B cell (primary cell): ENCODE results near the gene SAPCD2. TPM values are rescaled to one million over a fixed set of nuclear protein-coding genes. Genes with fewer than 3 reads are reported as not detected.

Experiments
- ATAC-seq: fragments of 200-7000 bp; cut with Tn5 transposase; one replicate; pipeline ENCODE4 v1.10.0; 2021; ENCODE audit warnings: low read depth, mild to moderate bottlenecking, moderate number of reproducible peaks, moderate library complexity
- CTCF ChIA-PET: fragments of 350-600 bp; sonication (Branson Sonifier 250); formaldehyde crosslinking; loops from one replicate; lab custom pipeline; 2021; ENCODE audit warnings: antibody characterized with exemption, inconsistent platforms; lab: Charles Lee
- POLR2A ChIA-PET: fragments of 350-600 bp; sonication (Branson Sonifier 250); formaldehyde crosslinking; loops from one replicate; lab custom pipeline; 2021; ENCODE audit warnings: antibody characterized with exemption; lab: Charles Lee
- DNase-seq: peaks from one replicate; pipeline ENCODE4 v3.0.0; 2013
- H2AFZ ChIP-seq: 2 replicates; pipeline ENCODE4 v1.6.1; 2012; ENCODE audit warnings: mild to moderate bottlenecking, low read depth, low read length; ENCODE audit not compliant: insufficient read depth, poor library complexity, severe bottlenecking
- H3K27ac ChIP-seq, 2 donors: 1 replicate in 1 of 2; 2 replicates in 1 of 2; pipeline ENCODE4 v1.5.1; 2012 to 2013; ENCODE audit warnings: low read length in 2 of 2, mild to moderate bottlenecking in 2 of 2, moderate library complexity in 1 of 2
- H3K27me3 ChIP-seq, 4 experiments: fragments of 200-600 bp in 1 of 4; sonication (generic) in 1 of 4; replicated peaks in 1 of 4; 1 replicate in 2 of 4; 2 replicates in 2 of 4; pipeline versions ENCODE4 v1.6.1 to v1.7.0; 2013 to 2016; ENCODE audit warnings: low read length in 3 of 4, mild to moderate bottlenecking in 2 of 4, mixed read lengths in 1 of 4, moderate library complexity in 1 of 4; ENCODE audit not compliant: insufficient read depth in 4 of 4, control insufficient read depth in 3 of 4; ENCODE audit errors: control extremely low read depth in 1 of 4
- H3K36me3 ChIP-seq, 2 experiments: replicated peaks in 1 of 2; 1 replicate in 1 of 2; 2 replicates in 1 of 2; pipeline versions ENCODE4 v1.6.1 to v1.7.1; 2013; ENCODE audit warnings: low read length in 1 of 2; ENCODE audit not compliant: insufficient read depth in 2 of 2, control insufficient read depth in 1 of 2; ENCODE audit errors: control extremely low read depth in 1 of 2, extremely low read depth in 1 of 2
- H3K4me1 ChIP-seq, 2 donors: fragments of 200-600 bp in 1 of 2; sonication (generic) in 1 of 2; 1 replicate in 1 of 2; 2 replicates in 1 of 2; pipeline versions ENCODE4 v1.5.1 to v1.6.1; 2013 to 2017; ENCODE audit warnings: low read length in 2 of 2; ENCODE audit not compliant: control insufficient read depth in 2 of 2, insufficient read depth in 2 of 2
- H3K4me2 ChIP-seq: replicated peaks from 2 replicates; pipeline ENCODE3; 2012; ENCODE audit warnings: mild to moderate bottlenecking, low read depth, low read length; ENCODE audit not compliant: poor library complexity, severe bottlenecking
- H3K4me3 ChIP-seq, 5 experiments: fragments of 200-600 bp in 1 of 5; sonication (generic) in 1 of 5; 1 replicate in 3 of 5; 2 replicates in 2 of 5; pipeline versions ENCODE4 v1.5.1 to v1.7.0; 2011 to 2016; ENCODE audit warnings: low read length in 4 of 5, mild to moderate bottlenecking in 4 of 5, low read depth in 2 of 5, control low read depth in 1 of 5, moderate library complexity in 1 of 5; ENCODE audit not compliant: insufficient read depth in 1 of 5; ENCODE audit errors: control extremely low read depth in 1 of 5, extremely low read depth in 1 of 5
- H3K79me2 ChIP-seq: fragments of 200-600 bp; sonication (generic); one replicate; pipeline ENCODE4 v1.6.0; 2016; ENCODE audit warnings: low read length; ENCODE audit not compliant: control insufficient read depth, insufficient read depth
- H3K9ac ChIP-seq: fragments of 200-600 bp; sonication (generic); 2 replicates; pipeline ENCODE4 v1.6.1; 2017; ENCODE audit warnings: mild to moderate bottlenecking, low read length, moderate library complexity
- H3K9me3 ChIP-seq, 3 donors: one replicate each; pipeline versions ENCODE4 v1.6.1 to v1.7.1; 2013; ENCODE audit warnings: low read length in 2 of 3; ENCODE audit not compliant: control insufficient read depth in 2 of 3, insufficient read depth in 1 of 3; ENCODE audit errors: control extremely low read depth in 1 of 3
- H4K20me1 ChIP-seq: 2 replicates; pipeline ENCODE4 v1.6.0; 2012; ENCODE audit warnings: mild to moderate bottlenecking, low read length; ENCODE audit not compliant: insufficient read depth, control insufficient read depth, poor library complexity, severe bottlenecking
- H3K27ac Mint-ChIP-seq: one replicate; pipeline ENCODE4 v1.8.0; 2021; ENCODE audit warnings: mixed read lengths
- H3K27me3 Mint-ChIP-seq: one replicate; pipeline ENCODE4 v1.8.0; 2021; ENCODE audit warnings: mixed read lengths
- H3K4me1 Mint-ChIP-seq: one replicate; pipeline ENCODE4 v1.8.0; 2021; ENCODE audit warnings: mixed read lengths
- H3K4me3 Mint-ChIP-seq: one replicate; pipeline ENCODE4 v1.8.0; 2021; ENCODE audit warnings: mixed read lengths
- H3K9me3 Mint-ChIP-seq: one replicate; pipeline ENCODE4 v1.8.0; 2022; ENCODE audit warnings: mixed read lengths; ENCODE audit not compliant: insufficient read depth
- EZH2 ChIP-seq: IDR thresholded peaks from 2 replicates; pipeline ENCODE4 v1.6.1; 2012; ENCODE audit warnings: borderline replicate concordance, low read depth, mild to moderate bottlenecking, moderate library complexity, low read length; ENCODE audit not compliant: insufficient read depth, poor library complexity, severe bottlenecking
- WGBS: methylation state at CpG from one replicate; pipeline ENCODE4 v1.1.5; 2013; ENCODE audit warnings: missing lambda C conversion rate; ENCODE audit not compliant: insufficient coverage; 5-methylcytosine and 5-hydroxymethylcytosine counted together
- intact Hi-C: fragments of 100-400 bp; cut with micrococcal nuclease; formaldehyde crosslinking; loops from one replicate; pipeline ENCODE4 v1.10.0; 2022
- polyA plus RNA-seq: library from polyadenylated mRNA; depleted of rRNA; stranded (reverse); fragments of >200 nt; gene quantifications from 2 replicates; pipeline ENCODE4 v1.2.3, GENCODE V29; 2012
- total RNA-seq, 2 donors: library from RNA; stranded (reverse); fragments of 120-200 nt in 1 of 2; gene quantifications; 1 replicate in 1 of 2; 2 replicates in 1 of 2; pipeline versions ENCODE4 v1.2.3 to v1.2.4, GENCODE V29; 2013 to 2022
- TF ChIP-seq, protein P1 (sequence below): fragments of 200-600 bp; IDR thresholded peaks from one replicate; pipeline ENCODE4 v1.8.0; 2022; ENCODE audit warnings: antibody characterized with exemption, mild to moderate bottlenecking

The SAPCD2 gene
- total and polyA plus RNA-seq, 2 donors (not counting 1 experiment from before 2014, with no cell fraction given) = 0.39 to 0.69 TPM

DNA sequence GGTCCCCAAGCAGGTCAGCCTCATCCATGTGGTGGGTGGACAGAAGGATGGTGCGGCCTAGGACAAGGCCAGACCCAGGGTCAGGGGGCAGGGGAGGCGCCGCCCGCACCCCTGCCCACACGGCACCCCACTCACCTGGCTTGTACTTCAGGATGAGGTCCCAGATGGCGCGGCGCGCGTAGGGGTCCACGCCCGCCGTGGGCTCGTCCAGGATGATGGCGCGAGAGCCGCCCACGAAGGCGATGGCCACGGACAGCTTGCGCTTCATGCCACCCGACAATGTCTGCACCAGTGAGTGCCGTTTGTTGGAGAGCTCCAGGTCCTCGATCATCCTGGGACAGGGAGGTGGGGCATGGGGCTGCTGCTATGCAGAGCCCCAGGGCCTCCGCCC lies 54.8 kb downstream of the SAPCD2 start:
- H3K27ac Mint-ChIP-seq = no peak overlapping the region
- Histone ChIP-seq H3K79me2 (no peaks in the 10 kb centered on the region), H3K4me3 (no peak overlapping the region), H3K9ac (no peak overlapping the region), H2AFZ (no peak overlapping the region), H3K4me1 (no peaks in the 10 kb centered on the region), H3K36me3 (peaks cover 1 to 5% of the 10 kb centered on the region in 2 experiments), H3K4me2 (no peak overlapping the region), H3K27me3 (no peaks in the 10 kb centered on the region), H3K9me3 (no peaks in the 10 kb centered on the region), H3K27ac (no peak overlapping the region), H4K20me1 (no peaks in the 10 kb centered on the region)
- TF ChIP-seq, protein P1, sequence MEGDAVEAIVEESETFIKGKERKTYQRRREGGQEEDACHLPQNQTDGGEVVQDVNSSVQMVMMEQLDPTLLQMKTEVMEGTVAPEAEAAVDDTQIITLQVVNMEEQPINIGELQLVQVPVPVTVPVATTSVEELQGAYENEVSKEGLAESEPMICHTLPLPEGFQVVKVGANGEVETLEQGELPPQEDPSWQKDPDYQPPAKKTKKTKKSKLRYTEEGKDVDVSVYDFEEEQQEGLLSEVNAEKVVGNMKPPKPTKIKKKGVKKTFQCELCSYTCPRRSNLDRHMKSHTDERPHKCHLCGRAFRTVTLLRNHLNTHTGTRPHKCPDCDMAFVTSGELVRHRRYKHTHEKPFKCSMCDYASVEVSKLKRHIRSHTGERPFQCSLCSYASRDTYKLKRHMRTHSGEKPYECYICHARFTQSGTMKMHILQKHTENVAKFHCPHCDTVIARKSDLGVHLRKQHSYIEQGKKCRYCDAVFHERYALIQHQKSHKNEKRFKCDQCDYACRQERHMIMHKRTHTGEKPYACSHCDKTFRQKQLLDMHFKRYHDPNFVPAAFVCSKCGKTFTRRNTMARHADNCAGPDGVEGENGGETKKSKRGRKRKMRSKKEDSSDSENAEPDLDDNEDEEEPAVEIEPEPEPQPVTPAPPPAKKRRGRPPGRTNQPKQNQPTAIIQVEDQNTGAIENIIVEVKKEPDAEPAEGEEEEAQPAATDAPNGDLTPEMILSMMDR = no peak
- no peak for TF ChIP-seq EZH2
- CTCF ChIA-PET = no interaction called here
- ATAC-seq (no peak), DNase-seq (no peak)
- no peaks in the 10 kb centered on the region for H3K4me1 Mint-ChIP-seq
- intact Hi-C loops = no loop called here
- no peaks in the 10 kb centered on the region for H3K27me3 Mint-ChIP-seq
- 100% methylated on average over 17 of the region's 25 CpGs for WGBS
- no peak overlapping the region for H3K4me3 Mint-ChIP-seq
- POLR2A ChIA-PET = no interaction called here
- no peaks in the 10 kb centered on the region for H3K9me3 Mint-ChIP-seq

DNA sequence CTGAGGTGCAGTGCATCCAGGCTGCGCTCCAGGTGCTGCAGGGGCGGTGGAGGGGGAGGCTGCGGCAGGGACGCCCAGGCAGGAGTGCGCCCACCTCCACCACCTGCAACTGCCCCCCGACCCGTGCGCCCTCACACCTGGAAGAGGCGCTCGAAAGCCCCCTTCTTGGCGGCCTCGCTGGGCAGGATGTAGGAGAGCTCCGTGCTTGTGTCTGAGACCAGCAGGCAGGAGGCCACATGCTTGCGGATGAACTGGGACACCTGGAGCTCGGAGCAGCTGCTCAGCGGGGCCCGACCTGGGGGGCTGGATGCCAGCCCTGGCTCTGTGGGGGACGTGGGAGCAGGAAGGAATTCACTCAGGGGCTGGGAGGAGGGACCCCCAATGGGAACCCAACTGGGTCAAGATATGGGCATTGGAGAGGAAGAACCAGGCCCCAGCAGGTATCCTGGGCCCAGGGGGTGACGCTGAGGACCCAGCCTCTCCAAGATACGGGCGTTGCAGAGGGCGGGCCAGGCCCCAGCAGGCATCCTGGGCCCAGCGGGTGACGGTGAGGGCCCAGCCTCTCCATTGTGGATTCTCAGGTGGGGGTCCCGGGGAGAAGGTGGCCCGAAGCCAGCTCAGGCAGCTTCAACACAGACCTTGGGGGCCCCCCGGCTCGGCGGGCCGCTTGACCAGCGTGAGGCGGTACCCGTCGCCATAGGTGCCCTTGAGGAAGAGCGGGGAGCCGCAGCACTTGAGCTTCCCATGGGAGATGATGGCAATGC lies 55.4 kb downstream of the SAPCD2 start:
- H3K27ac Mint-ChIP-seq = no peak overlapping the region
- no peaks in the 10 kb centered on the region for H3K4me1 ChIP-seq
- H4K20me1 ChIP-seq = no peaks in the 10 kb centered on the region
- H3K9me3 ChIP-seq = no peaks in the 10 kb centered on the region
- no peak overlapping the region for H3K4me3 ChIP-seq
- TF ChIP-seq, protein P1 = no peak
- no peak for TF ChIP-seq EZH2
- ChIA-PET POLR2A (no interaction called here), CTCF (interaction anchor here (1.2 kb wide), 1 partner anchor 20 kb away, joined by 3 read pairs; no protein-coding TSS in a partner anchor)
- H3K27ac ChIP-seq = no peak overlapping the region
- H3K9me3 Mint-ChIP-seq = no peaks in the 10 kb centered on the region
- no peak overlapping the region for H3K9ac ChIP-seq
- no peaks in the 10 kb centered on the region for H3K4me1 Mint-ChIP-seq
- H3K4me3 Mint-ChIP-seq = no peak overlapping the region
- peaks cover 1 to 5% of the 10 kb centered on the region in 2 experiments for H3K36me3 ChIP-seq
- no peaks in the 10 kb centered on the region for H3K27me3 Mint-ChIP-seq
- WGBS = 98% methylated on average over 31 of the region's 36 CpGs
- intact Hi-C loops = no loop called here
- no peaks in the 10 kb centered on the region for H3K79me2 ChIP-seq
- no peak overlapping the region for H2AFZ ChIP-seq
- H3K4me2 ChIP-seq = no peak overlapping the region
- H3K27me3 ChIP-seq = no peaks in the 10 kb centered on the region
- no peak for ATAC-seq
- no peak for DNase-seq
